GM18858 (cell line): ENCODE results near the gene TFB1M.
"Not testable (repeated sequence)": the region's sequence is repeated elsewhere in the genome, so short reads cannot be mapped to it uniquely, and the experiment has no call there.

Experiments used
- ATAC-seq: cut with Tn5 transposase; IDR thresholded peaks from one replicate; pipeline ENCODE4 v1.9.1; 2021; ENCODE audit not compliant: unreplicated experiment

The TFB1M gene

GRCh38 chr6:155314092-155314772 is at the start of gene TFB1M:
Gene TFB1M, minus strand, starts transcription at chr6:155314484. Its CDS starts 56 bp downstream, at chr6:155314428.
- ATAC-seq = peak; percentile 89

GRCh38 chr6:155364021-155364420 is 49.7 kb upstream of the TFB1M start:
- not testable (repeated sequence) for ATAC-seq

- ATAC-seq = not testable (repeated sequence)
Measured at GRCh38 chr6:155362968-155363632, 48.8 kb upstream of the TFB1M start.

GRCh38 chr6:155354167-155354566 is 39.9 kb upstream of the TFB1M start:
- no peak for ATAC-seq

GRCh38 chr6:155352811-155353210 is 38.5 kb upstream of the TFB1M start:
- no peak for ATAC-seq

GRCh38 chr6:155352130-155352420 is 37.8 kb upstream of the TFB1M start:
- ATAC-seq = no peak

GRCh38 chr6:155351273-155352129 is 37.2 kb upstream of the TFB1M start:
- peak; percentile 98 for ATAC-seq

- no peak for ATAC-seq
Measured at GRCh38 chr6:155349956-155350355, 35.7 kb upstream of the TFB1M start.

GRCh38 chr6:155349129-155349528 is 34.8 kb upstream of the TFB1M start:
- ATAC-seq = no peak

GRCh38 chr6:155347800-155348199 is 33.5 kb upstream of the TFB1M start:
- ATAC-seq = no peak

GRCh38 chr6:155346957-155347356 is 32.7 kb upstream of the TFB1M start:
- ATAC-seq = no peak

GRCh38 chr6:155344341-155345006 is 30.2 kb upstream of the TFB1M start:
- no peak for ATAC-seq

- peak; percentile 50 for ATAC-seq
Measured at GRCh38 chr6:155341130-155341828, 27.0 kb upstream of the TFB1M start.

GRCh38 chr6:155340464-155341129 is 26.3 kb upstream of the TFB1M start:
- ATAC-seq = peak; percentile 18

GRCh38 chr6:155339929-155340328 is 25.6 kb upstream of the TFB1M start:
- ATAC-seq = not testable (repeated sequence)

- ATAC-seq = not testable (repeated sequence)
Measured at GRCh38 chr6:155338237-155338636, 24.0 kb upstream of the TFB1M start.

GRCh38 chr6:155335265-155335664 is 21.0 kb upstream of the TFB1M start:
- ATAC-seq = no peak

- not testable (repeated sequence) for ATAC-seq
Measured at GRCh38 chr6:155334073-155334472, 19.8 kb upstream of the TFB1M start.

GRCh38 chr6:155333414-155333813 is 19.1 kb upstream of the TFB1M start:
- ATAC-seq = peak; percentile 86

GRCh38 chr6:155330922-155331321 is 16.6 kb upstream of the TFB1M start:
- no peak for ATAC-seq
